Measurements from ENCODE around the gene MEI1. TPM values are rescaled to one million over a fixed set of nuclear protein-coding genes. Genes with fewer than 3 reads are reported as not detected.

The MEI1 gene
- total RNA-seq, 1 donor, result 63.5 TPM

DNA sequence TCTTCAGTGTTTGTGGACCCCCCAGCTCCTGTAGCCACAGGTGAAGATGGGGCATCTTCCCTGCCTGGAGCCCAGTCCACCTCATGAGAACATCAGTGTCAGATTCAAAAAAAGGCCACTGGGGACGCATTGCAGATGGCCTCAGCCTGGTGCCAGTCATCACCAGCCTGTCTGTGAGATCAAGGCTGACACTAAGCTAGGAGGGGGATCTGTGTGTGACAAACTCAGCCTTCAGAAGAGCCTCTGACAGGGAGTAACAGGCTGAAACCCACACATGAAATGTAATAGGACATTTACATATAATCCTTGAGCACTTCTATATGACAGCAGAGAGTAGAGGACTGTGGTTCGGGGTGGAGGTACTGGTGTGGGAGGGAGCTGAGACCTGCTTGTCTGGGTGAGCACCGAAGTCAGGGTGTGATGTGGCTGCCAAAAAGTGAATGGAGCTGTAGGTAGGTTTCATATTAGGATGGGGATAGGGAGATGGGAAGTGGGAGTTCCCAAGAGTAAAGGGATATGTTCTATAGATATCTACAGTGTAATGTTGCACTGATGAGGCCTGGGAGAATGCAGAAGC lies 80.7 kb downstream of the MEI1 start:
- H3K27me3 ChIP-seq (ENCODE audit: insufficient read depth, low read length), result no peaks in the 10 kb centered on the region
- H3K9me3 ChIP-seq (ENCODE audit: low read depth, low read length), result no peaks in the 10 kb centered on the region
- peaks cover 52% of the 10 kb centered on the region for H3K4me1 ChIP-seq (ENCODE audit: insufficient read depth, low read length)
- H3K4me3 ChIP-seq (ENCODE audit: low read length), result no peak overlapping the region

DNA sequence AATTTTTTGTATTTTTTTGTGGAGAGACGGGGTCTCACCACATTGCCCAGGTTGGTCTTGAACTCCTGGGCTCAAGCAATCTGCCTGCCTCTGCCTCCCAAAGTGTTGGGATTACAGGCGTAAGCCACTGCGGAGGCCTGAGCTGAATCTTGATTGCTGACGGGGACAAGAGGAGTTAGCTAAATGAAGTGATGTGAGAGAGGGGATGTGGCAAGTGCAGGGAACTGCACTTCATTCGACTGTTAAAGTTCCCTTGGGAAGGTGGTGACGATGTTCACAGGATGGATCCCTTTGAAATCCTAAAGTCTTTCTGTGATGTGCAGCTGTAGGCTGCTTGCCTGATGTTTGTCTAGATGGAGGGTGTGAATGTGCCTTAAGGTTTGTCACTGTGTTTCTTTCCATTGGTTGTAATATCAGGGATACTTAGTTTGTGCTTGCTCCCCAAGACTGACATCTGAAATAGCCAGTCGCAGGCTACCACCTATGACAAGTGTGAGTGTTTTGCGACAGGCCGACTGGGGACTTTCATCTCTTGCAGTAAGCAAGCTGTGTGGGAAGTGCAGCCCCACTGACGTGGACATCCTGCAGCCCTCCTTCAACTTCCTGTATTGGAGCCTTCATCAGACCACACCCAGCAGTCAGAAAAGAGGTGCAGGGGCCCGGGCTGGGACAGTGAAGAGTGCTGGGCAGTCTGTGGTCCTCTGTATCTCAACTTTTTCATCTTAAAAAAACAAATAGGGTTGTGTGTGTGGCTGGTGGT lies 81.6 kb downstream of the MEI1 start:
- no peaks in the 10 kb centered on the region for H3K27me3 ChIP-seq (ENCODE audit: insufficient read depth, low read length)
- H3K4me1 ChIP-seq (ENCODE audit: insufficient read depth, low read length), result peaks cover 52% of the 10 kb centered on the region
- peak overlapping the region; percentile 29 for H3K4me3 ChIP-seq (ENCODE audit: low read length)
- no peaks in the 10 kb centered on the region for H3K9me3 ChIP-seq (ENCODE audit: low read depth, low read length)

DNA sequence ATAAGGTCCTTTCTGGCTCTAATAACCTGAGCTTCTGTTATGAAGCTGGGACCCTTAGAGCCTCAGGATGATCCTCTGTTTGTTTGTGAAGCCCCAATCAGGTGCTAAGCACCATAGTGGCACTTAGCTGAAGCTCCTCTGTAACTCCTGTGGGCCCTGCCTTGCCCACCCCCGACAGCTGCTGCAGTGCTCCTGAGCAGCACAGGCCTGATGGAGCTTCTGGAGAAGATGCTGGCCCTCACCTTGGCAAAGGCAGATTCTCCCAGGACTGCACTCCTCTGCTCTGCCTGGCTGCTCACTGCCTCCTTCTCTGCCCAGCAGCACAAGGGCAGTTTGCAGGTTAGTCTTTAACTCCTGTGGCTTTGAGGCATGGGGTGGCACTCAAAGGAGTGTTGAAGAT lies 82.2 kb downstream of the MEI1 start:
- Histone ChIP-seq H3K4me1 (ENCODE audit: insufficient read depth, low read length) (peaks cover 52% of the 10 kb centered on the region), H3K27me3 (ENCODE audit: insufficient read depth, low read length) (no peaks in the 10 kb centered on the region), H3K9me3 (ENCODE audit: low read depth, low read length) (no peaks in the 10 kb centered on the region), H3K4me3 (ENCODE audit: low read length) (peak overlapping the region; percentile 29)

DNA sequence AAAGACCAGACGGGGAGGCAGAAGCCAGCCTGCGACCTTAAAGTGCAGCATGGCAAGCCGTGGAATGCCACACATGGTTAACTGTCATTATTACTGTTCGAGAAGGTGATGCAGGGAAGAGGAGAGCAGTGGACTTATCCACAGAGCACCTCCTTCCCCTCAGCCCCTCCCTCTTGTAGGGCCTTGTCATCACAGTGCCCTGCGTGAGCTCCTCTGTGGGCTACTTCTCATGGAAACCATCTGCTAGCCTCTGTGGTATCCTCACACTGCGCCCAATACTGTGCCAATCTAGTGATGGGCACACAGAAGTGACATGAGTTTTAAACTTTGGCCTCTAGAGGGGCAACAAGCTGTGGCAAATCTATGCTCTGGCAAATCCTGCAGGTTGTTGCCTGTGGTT lies 83.0 kb downstream of the MEI1 start:
- Histone ChIP-seq H3K4me1 (ENCODE audit: insufficient read depth, low read length) (peaks cover 49% of the 10 kb centered on the region), H3K9me3 (ENCODE audit: low read depth, low read length) (no peaks in the 10 kb centered on the region), H3K4me3 (ENCODE audit: low read length) (peak overlapping the region; percentile 29), H3K27me3 (ENCODE audit: insufficient read depth, low read length) (no peaks in the 10 kb centered on the region)

DNA sequence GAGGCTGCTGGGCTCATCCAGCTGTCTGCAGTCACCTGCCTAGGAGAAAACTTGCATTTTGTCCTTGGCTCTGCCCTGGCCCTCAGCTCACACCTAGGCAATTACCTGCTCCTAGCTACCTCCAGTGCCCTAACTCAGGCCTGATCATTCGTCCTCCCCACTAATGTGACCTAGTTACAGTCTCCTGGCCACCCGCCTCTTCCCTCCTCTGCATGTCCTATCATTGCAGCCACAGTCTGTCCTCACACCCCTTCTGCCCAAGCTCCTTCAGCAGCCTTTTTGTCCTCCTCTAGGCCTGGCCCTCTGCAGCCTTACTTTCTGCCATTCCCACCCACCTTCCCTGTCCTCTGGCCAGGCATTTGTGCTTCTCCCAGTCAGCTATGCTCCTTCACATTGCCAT lies 83.4 kb downstream of the MEI1 start:
- Histone ChIP-seq H3K27me3 (ENCODE audit: insufficient read depth, low read length) (no peaks in the 10 kb centered on the region), H3K9me3 (ENCODE audit: low read depth, low read length) (no peaks in the 10 kb centered on the region), H3K4me1 (ENCODE audit: insufficient read depth, low read length) (peaks cover 45% of the 10 kb centered on the region), H3K4me3 (ENCODE audit: low read length) (no peak overlapping the region)

DNA sequence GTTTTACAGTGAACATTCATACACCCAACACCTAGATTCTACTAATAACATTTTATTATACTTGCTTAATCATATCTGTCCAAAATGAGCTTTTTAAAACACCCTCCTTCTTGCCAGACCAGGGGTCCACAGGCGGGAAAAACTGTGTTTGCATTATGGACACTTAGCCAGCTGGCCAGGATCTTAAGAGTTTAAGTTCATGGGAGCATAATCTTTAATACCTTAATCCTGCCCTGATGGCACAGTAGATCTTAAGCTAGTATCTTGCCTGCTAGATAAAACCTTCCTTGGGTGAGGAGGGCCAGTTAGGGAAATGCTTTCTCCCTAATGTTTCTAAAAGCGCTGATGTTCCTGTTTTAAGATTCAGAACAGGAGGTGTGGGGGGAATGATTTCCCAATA lies 88.0 kb downstream of the MEI1 start:
- no peaks in the 10 kb centered on the region for H3K9me3 ChIP-seq (ENCODE audit: low read depth, low read length)

DNA sequence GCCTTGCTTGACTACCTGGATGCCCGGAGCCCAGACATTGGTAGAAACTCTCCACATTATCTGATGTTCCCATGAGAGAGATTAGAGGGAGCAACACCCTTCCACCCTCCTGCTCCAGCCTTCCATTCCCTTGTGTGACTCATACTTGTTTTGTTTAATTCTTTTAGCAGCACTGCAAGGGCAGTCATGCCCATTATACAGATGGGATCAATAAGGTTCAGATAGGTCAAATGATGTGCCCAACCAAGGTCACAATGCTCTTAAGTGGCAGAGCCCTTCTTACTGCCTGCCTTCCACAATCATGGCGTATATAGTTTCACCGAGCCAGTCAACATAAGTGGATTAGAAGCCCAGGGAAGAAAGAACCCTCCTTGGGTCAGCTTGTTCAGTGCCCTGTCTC lies 94.6 kb downstream of the MEI1 start:
- no peaks in the 10 kb centered on the region for H3K27me3 ChIP-seq (ENCODE audit: insufficient read depth, low read length)
- H3K4me1 ChIP-seq (ENCODE audit: insufficient read depth, low read length), result peaks cover 1% of the 10 kb centered on the region
- no peaks in the 10 kb centered on the region for H3K9me3 ChIP-seq (ENCODE audit: low read depth, low read length)
- H3K4me3 ChIP-seq (ENCODE audit: low read length), result no peak overlapping the region

More for the DNA sequence above, 88.0 kb downstream of the MEI1 start:
- H3K4me1 ChIP-seq (ENCODE audit: insufficient read depth, low read length), result peaks cover 17% of the 10 kb centered on the region
- H3K27me3 ChIP-seq (ENCODE audit: insufficient read depth, low read length), result no peaks in the 10 kb centered on the region
- H3K4me3 ChIP-seq (ENCODE audit: low read length), result no peak overlapping the region

DNA sequence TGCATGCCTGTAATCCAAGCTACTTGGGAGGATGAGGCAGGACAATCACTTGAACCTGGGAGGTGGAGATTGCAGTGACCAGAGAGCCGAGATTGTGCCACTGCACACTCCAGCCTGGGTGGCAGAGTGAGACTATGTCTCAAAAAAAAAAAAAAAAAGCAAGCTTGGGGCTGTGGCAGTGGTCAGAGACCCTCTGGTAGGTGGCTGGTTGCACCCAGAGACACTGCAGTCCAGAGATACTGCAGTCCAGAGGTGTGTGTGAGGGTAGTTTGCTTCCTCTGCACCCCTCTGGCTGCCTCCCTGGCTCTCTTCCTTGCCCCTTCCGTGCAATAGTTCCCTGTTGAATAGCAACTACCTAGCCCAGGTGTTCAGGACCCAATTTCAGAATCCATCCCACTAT lies 99.4 kb downstream of the MEI1 start:
- Histone ChIP-seq H3K4me3 (ENCODE audit: low read length) (no peak overlapping the region), H3K27me3 (ENCODE audit: insufficient read depth, low read length) (no peaks in the 10 kb centered on the region), H3K4me1 (ENCODE audit: insufficient read depth, low read length) (peaks cover 30% of the 10 kb centered on the region), H3K9me3 (ENCODE audit: low read depth, low read length) (no peaks in the 10 kb centered on the region)

DNA sequence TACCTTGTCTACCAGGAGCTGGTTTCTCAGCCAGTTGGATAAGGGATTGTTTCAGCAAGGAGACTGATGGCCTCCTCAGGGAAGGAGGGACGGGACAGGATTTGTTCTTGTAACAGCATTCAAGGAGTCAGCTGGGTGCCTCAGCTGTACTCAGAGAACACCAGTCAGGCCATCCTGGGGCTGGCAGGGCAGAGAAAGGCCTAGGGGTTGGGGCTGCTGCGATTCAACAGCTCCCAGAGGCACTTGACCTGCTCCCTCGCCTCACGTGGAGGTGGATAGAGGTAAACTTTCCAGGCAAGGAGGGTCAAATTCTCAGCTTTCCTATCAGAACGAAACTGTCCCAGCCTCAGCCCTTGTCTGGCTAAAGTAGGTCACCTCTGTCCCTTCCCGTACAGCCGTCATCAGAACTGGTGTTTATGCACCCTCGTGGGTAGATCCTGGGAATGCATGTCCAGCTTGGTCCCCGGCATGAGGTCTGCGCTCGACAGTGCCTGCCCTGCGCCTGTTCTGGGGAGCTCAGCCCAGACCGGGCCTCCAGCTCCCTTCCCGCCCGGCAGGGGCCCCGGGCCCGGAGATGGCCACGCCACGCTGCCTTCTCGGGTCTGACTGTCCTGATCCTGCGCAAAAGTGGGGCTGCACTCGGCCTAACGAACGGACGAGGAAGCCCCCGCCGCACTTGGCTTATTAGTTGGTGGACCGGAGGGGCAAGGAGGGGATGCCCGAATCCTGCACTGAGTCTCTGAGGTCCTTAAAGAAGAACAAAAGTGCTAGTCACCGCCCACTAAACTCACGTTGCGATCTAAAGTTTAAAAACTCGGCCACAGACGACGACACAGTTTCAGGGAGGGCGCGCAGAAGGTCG lies 100.4 kb downstream of the MEI1 start:
- no peaks in the 10 kb centered on the region for H3K9me3 ChIP-seq (ENCODE audit: low read depth, low read length)
- no peaks in the 10 kb centered on the region for H3K27me3 ChIP-seq (ENCODE audit: insufficient read depth, low read length)
- peak overlapping the region; percentile 89 for H3K4me3 ChIP-seq (ENCODE audit: low read length)

DNA sequence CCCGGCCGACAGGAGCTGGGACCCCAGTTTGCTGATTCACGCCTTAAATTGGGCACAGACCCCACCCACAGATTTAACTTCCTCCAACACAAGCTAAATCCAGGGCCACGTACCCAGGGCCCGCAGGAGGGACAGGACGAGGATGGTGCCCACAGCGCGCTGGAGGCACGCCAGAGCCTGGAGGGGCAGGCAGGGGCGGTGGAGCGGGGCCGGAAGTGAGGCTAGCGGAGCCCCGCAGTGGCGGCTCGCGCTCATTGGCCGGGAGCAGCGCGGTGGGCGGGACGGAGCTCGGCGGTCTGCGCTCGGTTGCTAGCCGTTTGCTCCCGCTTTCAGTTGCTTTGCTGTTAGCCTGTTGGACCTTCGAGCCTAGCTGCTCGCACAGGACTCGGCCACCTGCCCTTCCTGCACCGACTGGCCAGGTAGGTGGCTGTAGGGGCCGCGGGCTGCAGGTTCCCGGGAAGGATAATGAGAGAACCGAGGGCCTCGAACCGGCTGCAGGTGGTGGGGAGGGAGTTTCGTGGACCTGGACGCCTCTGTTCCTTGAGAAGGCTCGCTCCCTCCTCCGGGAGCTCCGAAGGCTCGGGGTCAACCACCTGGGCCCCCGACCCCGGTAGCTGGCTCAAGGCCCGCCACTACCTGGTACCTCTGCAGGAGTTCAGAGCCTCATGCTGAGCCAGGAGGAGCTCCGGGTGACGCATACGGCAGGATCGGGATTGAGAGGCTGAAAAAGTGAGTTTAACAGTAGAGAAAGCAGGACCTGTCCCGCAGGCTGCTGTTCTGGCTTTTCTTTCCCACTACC lies 101.2 kb downstream of the MEI1 start, which contains the start of gene CCDC134:
CCDC134 (plus strand) TSS at position 332 of the 799 bp plus-strand sequence. CDS start 8,212 bp downstream, outside the sequence.
- peaks cover 30% of the 10 kb centered on the region for H3K4me1 ChIP-seq (ENCODE audit: insufficient read depth, low read length)
- H3K9me3 ChIP-seq (ENCODE audit: low read depth, low read length), result no peaks in the 10 kb centered on the region
- H3K4me3 ChIP-seq (ENCODE audit: low read length), result peak within 1 kb of the TSS; percentile 89
- no peaks in the 10 kb centered on the region for H3K27me3 ChIP-seq (ENCODE audit: insufficient read depth, low read length)

More for the DNA sequence above, 100.4 kb downstream of the MEI1 start:
- peaks cover 30% of the 10 kb centered on the region for H3K4me1 ChIP-seq (ENCODE audit: insufficient read depth, low read length)

DNA sequence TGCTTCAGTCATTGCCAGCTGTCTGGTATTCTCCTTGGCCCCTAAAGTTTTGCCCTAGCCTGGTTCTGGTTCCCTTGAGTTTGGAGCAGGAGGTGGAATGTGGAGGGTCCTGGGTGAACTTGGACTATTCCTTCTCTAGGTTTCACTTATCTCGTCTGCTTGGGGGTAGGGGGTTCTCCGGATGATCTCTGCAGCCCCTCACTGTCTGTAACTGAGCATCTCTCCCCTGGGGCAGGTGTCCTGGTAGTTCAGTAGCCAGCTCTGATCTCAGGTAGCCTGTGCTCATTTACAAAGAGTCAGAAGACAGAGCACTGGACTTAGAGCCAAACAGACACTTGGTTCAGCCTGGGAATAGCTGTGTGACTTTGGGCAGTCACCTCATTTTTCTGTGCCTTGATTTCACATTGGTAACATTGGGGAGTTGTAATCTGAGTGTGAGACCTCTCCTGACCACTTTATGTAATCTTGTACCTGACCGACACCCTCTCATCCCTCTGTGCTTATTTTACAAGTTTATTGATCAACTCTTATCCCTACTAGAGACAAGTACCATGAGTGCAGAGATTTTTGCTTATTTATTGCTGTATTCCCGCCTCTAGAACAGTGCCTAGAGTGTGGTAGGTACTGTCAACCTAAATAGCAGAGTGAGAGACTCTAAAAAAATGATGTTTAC lies 102.0 kb downstream of the MEI1 start:
- Histone ChIP-seq H3K27me3 (ENCODE audit: insufficient read depth, low read length) (no peaks in the 10 kb centered on the region), H3K4me3 (ENCODE audit: low read length) (peak overlapping the region; percentile 89), H3K4me1 (ENCODE audit: insufficient read depth, low read length) (peaks cover 30% of the 10 kb centered on the region), H3K9me3 (ENCODE audit: low read depth, low read length) (no peaks in the 10 kb centered on the region)

DNA sequence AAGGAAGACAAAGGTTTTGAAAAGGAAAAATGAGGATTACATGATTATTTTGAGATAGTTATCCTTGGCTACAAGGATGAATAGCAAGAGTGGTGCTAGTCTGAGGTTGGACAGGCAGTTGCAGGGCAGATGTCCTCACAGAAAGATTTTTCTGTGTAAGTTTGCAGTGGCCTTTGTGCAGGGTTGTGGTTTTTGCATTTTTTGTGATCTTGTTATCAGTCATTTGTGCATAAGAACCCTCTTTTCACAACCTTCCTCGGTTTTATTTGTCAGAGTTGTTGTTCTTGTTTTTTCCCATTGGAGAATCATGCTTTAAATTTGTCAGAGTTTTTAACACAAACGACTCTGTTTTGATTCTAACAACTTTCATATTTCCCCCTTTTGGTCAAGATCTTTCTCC lies 102.6 kb downstream of the MEI1 start:
- Histone ChIP-seq H3K9me3 (ENCODE audit: low read depth, low read length) (no peaks in the 10 kb centered on the region), H3K4me3 (ENCODE audit: low read length) (no peak overlapping the region), H3K4me1 (ENCODE audit: insufficient read depth, low read length) (peaks cover 30% of the 10 kb centered on the region), H3K27me3 (ENCODE audit: insufficient read depth, low read length) (no peaks in the 10 kb centered on the region)

DNA sequence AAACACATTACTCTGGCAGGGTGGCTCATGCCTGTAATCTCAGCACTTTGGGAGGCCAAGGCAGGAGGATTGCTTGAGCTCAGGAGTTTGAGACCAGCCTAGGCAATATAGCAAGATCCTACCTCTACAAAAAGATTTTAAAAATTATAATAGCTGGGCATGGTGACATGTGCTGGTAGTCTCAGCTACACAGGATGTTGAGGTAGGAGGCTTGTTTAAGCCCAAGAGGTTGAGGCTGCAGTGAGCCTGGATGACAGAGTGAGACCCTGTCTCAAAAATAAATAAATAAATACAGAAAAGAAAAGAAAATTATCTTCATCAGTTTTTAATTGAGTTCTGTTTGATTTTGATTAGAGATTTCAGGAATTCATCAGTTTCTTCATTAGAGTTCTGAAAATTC lies 106.3 kb downstream of the MEI1 start:
- Histone ChIP-seq H3K27me3 (ENCODE audit: insufficient read depth, low read length) (no peaks in the 10 kb centered on the region), H3K4me1 (ENCODE audit: insufficient read depth, low read length) (peaks cover 15% of the 10 kb centered on the region), H3K4me3 (ENCODE audit: low read length) (no peak overlapping the region), H3K9me3 (ENCODE audit: low read depth, low read length) (no peaks in the 10 kb centered on the region)

DNA sequence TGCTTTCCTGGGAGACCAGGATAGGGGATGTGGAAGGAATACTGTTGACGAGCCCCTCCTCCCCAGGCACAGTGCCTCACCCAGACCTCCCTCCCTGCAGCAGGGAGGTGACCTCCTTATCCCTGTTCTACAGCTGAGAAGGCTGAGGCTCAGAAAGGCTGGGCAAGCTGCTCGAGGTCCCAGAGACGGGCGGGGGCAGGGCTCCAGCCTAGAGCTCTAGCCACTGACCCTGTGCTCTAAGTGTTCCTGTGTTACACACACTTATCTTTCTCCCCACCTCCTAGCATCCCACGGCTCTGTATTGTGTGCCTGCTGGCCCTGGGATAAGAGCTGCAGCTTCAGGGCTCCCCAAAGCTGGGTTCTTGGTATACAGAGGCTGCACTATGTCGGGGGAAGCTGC lies 109.1 kb downstream of the MEI1 start:
- Histone ChIP-seq H3K27me3 (ENCODE audit: insufficient read depth, low read length) (no peaks in the 10 kb centered on the region), H3K4me3 (ENCODE audit: low read length) (no peak overlapping the region), H3K9me3 (ENCODE audit: low read depth, low read length) (no peaks in the 10 kb centered on the region), H3K4me1 (ENCODE audit: insufficient read depth, low read length) (no peaks in the 10 kb centered on the region)
